ENCODE results near the gene BRD9.
"Not testable (repeated sequence)": the region's sequence is repeated elsewhere in the genome, so short reads cannot be mapped to it uniquely, and the experiment has no call there.

The BRD9 gene

DNA sequence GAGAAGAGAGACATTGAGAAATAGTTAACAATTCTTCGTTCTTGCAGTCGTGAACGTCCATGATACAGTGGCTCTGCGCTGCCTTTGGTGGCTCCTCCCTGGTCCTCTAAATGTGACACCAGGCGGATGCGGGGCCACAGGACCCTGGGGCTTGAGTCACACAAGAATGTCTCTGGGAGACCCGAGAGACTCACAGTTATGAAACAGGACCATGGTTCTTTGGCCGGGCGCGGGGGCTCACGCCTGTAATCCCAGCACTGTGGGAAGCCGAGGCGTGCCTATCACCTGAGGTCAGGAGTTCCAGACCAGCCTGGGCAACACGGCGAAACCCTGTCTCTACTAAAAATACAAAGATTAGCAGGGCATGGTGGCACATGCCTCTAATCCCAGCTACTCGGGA, 41.0 kb downstream of the BRD9 start:
- Histone ChIP-seq H3K36me3 (ENCODE audit: control insufficient read depth, insufficient read depth, low read length) (no peaks in the 10 kb centered on the region), H3K27me3 (replicated peaks; ENCODE audit: control insufficient read depth, insufficient read depth, low read length) (no peaks in the 10 kb centered on the region), H3K4me3 (replicated peaks; ENCODE audit: low read depth, low read length) (no peak overlapping the region)
- no peak for DNase-seq (ENCODE audit: extremely low read depth, insufficient read length)
- TF ChIP-seq CTCF (IDR thresholded peaks at IDR 0.05; ENCODE audit: insufficient read depth, low read length, poor library complexity, severe bottlenecking) = no peak

DNA sequence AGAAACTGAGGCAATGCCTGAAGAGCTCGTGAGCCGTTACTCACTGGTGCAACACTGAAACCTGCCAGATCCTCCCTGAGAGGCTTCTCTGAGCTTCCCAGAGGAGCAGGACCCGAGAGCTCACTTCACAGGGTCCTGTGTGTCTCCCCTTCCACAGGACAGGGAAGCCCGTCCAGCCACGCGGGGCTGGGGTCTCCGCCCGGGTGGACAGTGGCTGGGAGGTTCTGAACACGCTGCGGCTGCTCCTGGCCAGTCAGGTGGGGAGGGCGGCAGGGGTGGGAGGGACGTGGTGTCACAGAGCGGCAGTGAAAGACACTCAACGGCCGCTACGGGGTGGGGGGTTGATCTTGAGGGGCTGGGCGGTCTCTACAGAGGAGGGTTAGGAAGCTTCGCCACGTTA, 41.5 kb downstream of the BRD9 start:
- TF ChIP-seq CTCF (IDR thresholded peaks at IDR 0.05; ENCODE audit: insufficient read depth, low read length, poor library complexity, severe bottlenecking) = no peak
- no peak for DNase-seq (ENCODE audit: extremely low read depth, insufficient read length)
- H3K36me3 ChIP-seq (ENCODE audit: control insufficient read depth, insufficient read depth, low read length) = no peaks in the 10 kb centered on the region
- H3K27me3 ChIP-seq (replicated peaks; ENCODE audit: control insufficient read depth, insufficient read depth, low read length) = no peaks in the 10 kb centered on the region
- H3K4me3 ChIP-seq (replicated peaks; ENCODE audit: low read depth, low read length) = no peak overlapping the region

DNA sequence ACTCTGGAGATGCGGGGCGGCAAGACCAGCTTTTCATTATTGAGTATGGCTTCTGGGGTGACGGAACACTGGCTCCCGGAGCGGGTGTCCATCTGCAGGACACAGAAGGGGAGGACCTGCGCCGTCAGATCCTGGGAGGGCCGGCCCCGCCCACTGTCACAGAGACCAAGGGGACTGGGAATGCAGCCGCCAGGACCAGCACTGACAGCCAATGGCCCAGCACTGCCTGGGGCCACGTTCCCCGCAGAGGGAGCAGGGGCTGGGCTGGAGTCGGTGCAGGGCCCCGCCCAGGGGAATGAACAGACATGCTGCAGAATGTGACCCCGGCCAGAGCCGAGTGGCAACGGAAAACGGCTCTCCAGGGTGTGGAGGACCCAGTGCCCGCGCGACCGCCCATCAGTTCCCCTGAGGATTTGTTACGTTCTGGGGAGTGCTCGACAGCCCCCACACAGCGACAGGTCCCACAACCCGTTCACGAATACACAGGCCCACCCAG, 42.0 kb downstream of the BRD9 start, which contains the start of gene ZDHHC11:
Gene ZDHHC11 (minus strand): TSS at position 476 of the 496 bp plus-strand sequence. CDS start 384 bp downstream, at position 92.
- H3K4me3 ChIP-seq (replicated peaks; ENCODE audit: low read depth, low read length) = no peak within 1 kb of the TSS
- TF ChIP-seq CTCF (IDR thresholded peaks at IDR 0.05; ENCODE audit: insufficient read depth, low read length, poor library complexity, severe bottlenecking) = no peak

GRCh38 chr5:849651-850301, 42.8 kb downstream of the BRD9 start:
- no peak for DNase-seq (ENCODE audit: extremely low read depth, insufficient read length)
- Histone ChIP-seq H3K4me3 (replicated peaks; ENCODE audit: low read depth, low read length) (no peak overlapping the region), H3K27me3 (replicated peaks; ENCODE audit: control insufficient read depth, insufficient read depth, low read length) (no peaks in the 10 kb centered on the region), H3K36me3 (ENCODE audit: control insufficient read depth, insufficient read depth, low read length) (no peaks in the 10 kb centered on the region)
- no peak for TF ChIP-seq CTCF (IDR thresholded peaks at IDR 0.05; ENCODE audit: insufficient read depth, low read length, poor library complexity, severe bottlenecking)

More for the DNA sequence above, 42.0 kb downstream of the BRD9 start, which contains the start of gene ZDHHC11:
- Histone ChIP-seq H3K27me3 (replicated peaks; ENCODE audit: control insufficient read depth, insufficient read depth, low read length) (no peaks in the 10 kb centered on the region), H3K36me3 (ENCODE audit: control insufficient read depth, insufficient read depth, low read length) (no peaks in the 10 kb centered on the region)
- no peak for DNase-seq (ENCODE audit: extremely low read depth, insufficient read length)

DNA sequence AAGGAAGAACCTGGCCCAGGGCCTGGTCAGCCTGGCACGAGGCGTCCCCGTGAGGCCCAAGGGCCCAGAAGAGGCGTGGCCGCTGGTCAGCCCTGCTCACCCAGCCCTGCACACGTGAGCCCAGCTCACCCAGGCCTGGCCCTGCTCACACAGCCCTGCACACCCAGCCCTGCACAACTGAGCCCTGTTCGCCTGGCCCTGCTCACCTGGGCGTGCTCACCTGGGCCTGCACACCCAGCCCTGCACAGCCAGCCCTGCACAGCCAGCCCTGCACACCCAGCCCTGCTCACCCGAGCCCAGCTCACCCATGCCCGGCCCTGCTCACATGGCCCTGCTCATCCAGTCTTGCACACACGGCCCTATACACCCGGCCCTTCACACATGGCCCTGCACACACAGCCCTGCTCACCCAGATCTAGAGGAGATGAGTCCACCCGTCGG, 43.9 kb downstream of the BRD9 start:
- DNase-seq (ENCODE audit: extremely low read depth, insufficient read length) = no peak
- no peak for TF ChIP-seq CTCF (IDR thresholded peaks at IDR 0.05; ENCODE audit: insufficient read depth, low read length, poor library complexity, severe bottlenecking)
- H3K27me3 ChIP-seq (replicated peaks; ENCODE audit: control insufficient read depth, insufficient read depth, low read length) = no peaks in the 10 kb centered on the region
- no peak overlapping the region for H3K4me3 ChIP-seq (replicated peaks; ENCODE audit: low read depth, low read length)
- H3K36me3 ChIP-seq (ENCODE audit: control insufficient read depth, insufficient read depth, low read length) = no peaks in the 10 kb centered on the region

GRCh38 chr5:847736-848135, 44.9 kb downstream of the BRD9 start:
- not testable (repeated sequence) for H3K36me3 ChIP-seq (ENCODE audit: control insufficient read depth, insufficient read depth, low read length); DNase-seq (ENCODE audit: extremely low read depth, insufficient read length); H3K27me3 ChIP-seq (replicated peaks; ENCODE audit: control insufficient read depth, insufficient read depth, low read length); H3K4me3 ChIP-seq (replicated peaks; ENCODE audit: low read depth, low read length)

DNA sequence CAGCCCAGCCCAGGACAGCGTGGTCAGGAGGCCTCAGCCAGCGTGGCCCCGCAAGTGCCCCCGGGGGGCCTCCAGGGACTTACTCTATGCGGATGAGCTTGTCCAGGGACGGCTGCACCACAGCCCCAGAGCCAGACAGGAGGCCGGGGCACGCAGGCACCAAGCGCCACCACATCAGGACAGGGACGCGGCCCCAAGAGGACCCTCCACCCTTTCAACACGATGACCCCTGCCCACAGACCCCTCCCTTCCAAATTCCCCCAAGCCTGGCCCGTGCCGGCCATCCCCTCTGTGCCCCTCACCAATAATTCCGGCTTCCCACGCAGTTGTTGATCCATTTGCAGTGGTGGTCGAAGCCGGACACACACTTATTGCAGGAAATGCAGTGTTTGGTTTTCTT, 45.4 kb downstream of the BRD9 start:
- H3K27me3 ChIP-seq (replicated peaks; ENCODE audit: control insufficient read depth, insufficient read depth, low read length); H3K36me3 ChIP-seq (ENCODE audit: control insufficient read depth, insufficient read depth, low read length); DNase-seq (ENCODE audit: extremely low read depth, insufficient read length); H3K4me3 ChIP-seq (replicated peaks; ENCODE audit: low read depth, low read length): not testable (repeated sequence)

GRCh38 chr5:846602-847091, 46.0 kb downstream of the BRD9 start:
- not testable (repeated sequence) for H3K4me3 ChIP-seq (replicated peaks; ENCODE audit: low read depth, low read length); H3K36me3 ChIP-seq (ENCODE audit: control insufficient read depth, insufficient read depth, low read length); H3K27me3 ChIP-seq (replicated peaks; ENCODE audit: control insufficient read depth, insufficient read depth, low read length); DNase-seq (ENCODE audit: extremely low read depth, insufficient read length)

Measured in GM06990 (cell line).